Stimulated activated naive B cell treated with anti-CD40 and anti-IgM and Interleukin-4, amounts not matched to agents 10 μg/mL and 1 μg/mL and 100 μg/mL, for 72 hours (primary cell): ENCODE results near the gene FIBP.

ENCODE experiments used
- ATAC-seq, 2 donors: fragments of 150-1000 bp; cut with Tn5 transposase; replicated peaks; 2 replicates each; pipeline ENCODE4 v1.10.0; 2021; ENCODE audit warnings: moderate library complexity in 1 of 2
- DNase-seq: peaks from one replicate; pipeline ENCODE4 v3.0.0; 2021
- H3K27ac Mint-ChIP-seq: one replicate; pipeline ENCODE4 v1.8.0; 2022; ENCODE audit warnings: mild to moderate bottlenecking, mixed read lengths
- H3K27me3 Mint-ChIP-seq, 2 donors: one replicate each; pipeline ENCODE4 v1.8.0; 2022; ENCODE audit warnings: mixed read lengths in 2 of 2
- H3K36me3 Mint-ChIP-seq, 2 donors: one replicate each; pipeline ENCODE4 v1.8.0; 2022; ENCODE audit warnings: mixed read lengths in 2 of 2, mild to moderate bottlenecking in 1 of 2
- H3K4me1 Mint-ChIP-seq, 2 donors: one replicate each; pipeline ENCODE4 v1.8.0; 2022; ENCODE audit warnings: mixed read lengths in 2 of 2, mild to moderate bottlenecking in 1 of 2
- H3K4me3 Mint-ChIP-seq, 2 donors: one replicate each; pipeline ENCODE4 v1.8.0; 2022; ENCODE audit warnings: mild to moderate bottlenecking in 2 of 2, mixed read lengths in 2 of 2, moderate library complexity in 1 of 2
- H3K9me3 Mint-ChIP-seq, 2 donors: one replicate each; pipeline ENCODE4 v1.8.0; 2022; ENCODE audit warnings: mixed read lengths in 2 of 2, mild to moderate bottlenecking in 1 of 2

FIBP gene

GRCh38 chr11:65879617-65880016, 8.7 kb downstream of the FIBP start, which contains the start of gene CTSW:
Gene CTSW (plus strand): TSS chr11:65879837. CDS start chr11:65879855, 18 bp downstream.
- H3K9me3 Mint-ChIP-seq, result no peaks in the 10 kb centered on the region
- H3K4me3 Mint-ChIP-seq, result peak within 1 kb of the TSS in 1 of 2 donors; percentile 23
- DNase-seq (no peak), ATAC-seq (peak in 1 of 2 donors; percentile 23)
- H3K27me3 Mint-ChIP-seq, result no peaks in the 10 kb centered on the region
- H3K36me3 Mint-ChIP-seq, result peaks cover 16 to 31% of the 10 kb centered on the region in 2 donors
- H3K4me1 Mint-ChIP-seq, result peaks cover 11 to 21% of the 10 kb centered on the region in 2 donors
- H3K27ac Mint-ChIP-seq, result peak within 1 kb of the TSS; percentile 37

GRCh38 chr11:65873318-65874156, 14.7 kb downstream of the FIBP start:
- DNase-seq (peak; percentile 93), ATAC-seq (peak; percentile 78 to 89)
- peak overlapping the region; percentile 93 for H3K27ac Mint-ChIP-seq
- peaks cover 0 to 2% of the 10 kb centered on the region in 2 donors for H3K36me3 Mint-ChIP-seq
- peaks cover 23 to 28% of the 10 kb centered on the region in 2 donors for H3K4me1 Mint-ChIP-seq
- H3K9me3 Mint-ChIP-seq, result no peaks in the 10 kb centered on the region
- H3K4me3 Mint-ChIP-seq, result peak overlapping the region; percentile 85 to 86
- peaks cover 0 to 8% of the 10 kb centered on the region in 2 donors for H3K27me3 Mint-ChIP-seq

GRCh38 chr11:65872586-65873317, 15.5 kb downstream of the FIBP start, which contains the start of gene EFEMP2:
Gene EFEMP2 (minus strand): TSS chr11:65872800. CDS start chr11:65872354, 446 bp downstream.
- ATAC-seq (no peak), DNase-seq (no peak)
- Mint-ChIP-seq H3K4me3 (peak within 1 kb of the TSS; percentile 85 to 86), H3K27ac (peak within 1 kb of the TSS; percentile 93), H3K9me3 (no peaks in the 10 kb centered on the region), H3K4me1 (peaks cover 23 to 28% of the 10 kb centered on the region in 2 donors), H3K27me3 (peaks cover 0 to 8% of the 10 kb centered on the region in 2 donors), H3K36me3 (peaks cover 4 to 10% of the 10 kb centered on the region in 2 donors)

- Mint-ChIP-seq H3K9me3 (no peaks in the 10 kb centered on the region), H3K4me1 (peaks cover 23 to 28% of the 10 kb centered on the region in 2 donors), H3K27me3 (peaks cover 0 to 8% of the 10 kb centered on the region in 2 donors), H3K4me3 (peak overlapping the region; percentile 56 to 60), H3K36me3 (peaks cover 12 to 17% of the 10 kb centered on the region in 2 donors), H3K27ac (peak overlapping the region; percentile 65)
- no peak for ATAC-seq
- no peak for DNase-seq
Measured at GRCh38 chr11:65871811-65872548, 16.3 kb downstream of the FIBP start.

- H3K9me3 Mint-ChIP-seq, result no peaks in the 10 kb centered on the region
- no peak for DNase-seq
- H3K36me3 Mint-ChIP-seq, result peaks cover 15 to 22% of the 10 kb centered on the region in 2 donors
- H3K4me3 Mint-ChIP-seq, result peak overlapping the region; percentile 8 to 32
- H3K27ac Mint-ChIP-seq, result peak overlapping the region; percentile 70
- H3K4me1 Mint-ChIP-seq, result peaks cover 23 to 28% of the 10 kb centered on the region in 2 donors
- H3K27me3 Mint-ChIP-seq, result peaks cover 0 to 8% of the 10 kb centered on the region in 2 donors
- ATAC-seq, result peak in 1 of 2 donors; percentile 2
Measured at GRCh38 chr11:65870706-65871681, 17.3 kb downstream of the FIBP start.

- H3K9me3 Mint-ChIP-seq, result no peaks in the 10 kb centered on the region
- H3K27ac Mint-ChIP-seq, result peak overlapping the region; percentile 70
- H3K36me3 Mint-ChIP-seq, result peaks cover 19 to 29% of the 10 kb centered on the region in 2 donors
- H3K4me1 Mint-ChIP-seq, result peaks cover 24 to 28% of the 10 kb centered on the region in 2 donors
- H3K27me3 Mint-ChIP-seq, result peaks cover 0 to 8% of the 10 kb centered on the region in 2 donors
- ATAC-seq (no peak), DNase-seq (no peak)
- H3K4me3 Mint-ChIP-seq, result no peak overlapping the region
Measured at GRCh38 chr11:65870307-65870658, 18.0 kb downstream of the FIBP start.

- H3K4me3 Mint-ChIP-seq, result no peak overlapping the region
- peaks cover 0 to 8% of the 10 kb centered on the region in 2 donors for H3K27me3 Mint-ChIP-seq
- H3K36me3 Mint-ChIP-seq, result peaks cover 23 to 33% of the 10 kb centered on the region in 2 donors
- DNase-seq, result no peak
- H3K4me1 Mint-ChIP-seq, result peaks cover 27 to 28% of the 10 kb centered on the region in 2 donors
- peak overlapping the region; percentile 59 for H3K27ac Mint-ChIP-seq
- H3K9me3 Mint-ChIP-seq, result no peaks in the 10 kb centered on the region
- ATAC-seq, result no peak
Measured at GRCh38 chr11:65869643-65870306, 18.5 kb downstream of the FIBP start.

- Mint-ChIP-seq H3K4me1 (peaks cover 26 to 28% of the 10 kb centered on the region in 2 donors), H3K27me3 (peaks cover 0 to 8% of the 10 kb centered on the region in 2 donors), H3K27ac (no peak overlapping the region), H3K36me3 (peaks cover 28 to 38% of the 10 kb centered on the region in 2 donors), H3K9me3 (no peaks in the 10 kb centered on the region), H3K4me3 (no peak overlapping the region)
- ATAC-seq, result no peak
- no peak for DNase-seq
Measured at GRCh38 chr11:65868907-65869306, 19.4 kb downstream of the FIBP start.

- no peak for DNase-seq
Measured at GRCh38 chr11:65868076-65868667, 20.1 kb downstream of the FIBP start.

GRCh38 chr11:65867284-65868071, 20.8 kb downstream of the FIBP start:
- Mint-ChIP-seq H3K4me1 (peaks cover 25 to 30% of the 10 kb centered on the region in 2 donors), H3K27ac (no peak overlapping the region), H3K4me3 (no peak overlapping the region), H3K36me3 (peaks cover 40 to 50% of the 10 kb centered on the region in 2 donors), H3K27me3 (no peaks in the 10 kb centered on the region), H3K9me3 (no peaks in the 10 kb centered on the region)
- DNase-seq, result no peak
- ATAC-seq, result no peak

More at GRCh38 chr11:65868076-65868667, 20.1 kb downstream of the FIBP start:
- H3K27ac Mint-ChIP-seq, result peak overlapping the region; percentile 20
- ATAC-seq, result peak in 1 of 2 donors; percentile 30
- peaks cover 34 to 43% of the 10 kb centered on the region in 2 donors for H3K36me3 Mint-ChIP-seq
- peaks cover 0 to 4% of the 10 kb centered on the region in 2 donors for H3K27me3 Mint-ChIP-seq
- no peak overlapping the region for H3K4me3 Mint-ChIP-seq
- H3K9me3 Mint-ChIP-seq, result no peaks in the 10 kb centered on the region
- peaks cover 23 to 27% of the 10 kb centered on the region in 2 donors for H3K4me1 Mint-ChIP-seq

GRCh38 chr11:65866509-65867283, 21.6 kb downstream of the FIBP start:
- no peak overlapping the region for H3K4me3 Mint-ChIP-seq
- peaks cover 47 to 52% of the 10 kb centered on the region in 2 donors for H3K36me3 Mint-ChIP-seq
- ATAC-seq (no peak), DNase-seq (no peak)
- H3K9me3 Mint-ChIP-seq, result no peaks in the 10 kb centered on the region
- H3K4me1 Mint-ChIP-seq, result peaks cover 29 to 31% of the 10 kb centered on the region in 2 donors
- H3K27me3 Mint-ChIP-seq, result no peaks in the 10 kb centered on the region
- H3K27ac Mint-ChIP-seq, result no peak overlapping the region
